ENCODE results near the gene ERBB4.
"Not testable (repeated sequence)": the region's sequence is repeated elsewhere in the genome, so short reads cannot be mapped to it uniquely, and the experiment has no call there.

Gene ERBB4

GRCh38 chr2:212242724-212243123 lies 295.9 kb downstream of the ERBB4 start:
- no peak overlapping the region for H3K4me3 ChIP-seq (ENCODE audit: low read depth, low read length)
- no peak for TF ChIP-seq CTCF (IDR thresholded peaks at IDR 0.05; ENCODE audit: borderline replicate concordance, insufficient read depth, low read depth, low read length)

- H3K4me3 ChIP-seq (ENCODE audit: low read depth, low read length): not testable (repeated sequence)
These were observed 300.4 kb downstream of the ERBB4 start for GRCh38 chr2:212238152-212238551.

- no peak overlapping the region for H3K4me3 ChIP-seq (ENCODE audit: low read depth, low read length)
- TF ChIP-seq CTCF (IDR thresholded peaks at IDR 0.05; ENCODE audit: borderline replicate concordance, insufficient read depth, low read depth, low read length): no peak
These were observed 301.1 kb downstream of the ERBB4 start for GRCh38 chr2:212237350-212238095.

- H3K4me3 ChIP-seq (ENCODE audit: low read depth, low read length): no peak overlapping the region
- no peak for TF ChIP-seq CTCF (IDR thresholded peaks at IDR 0.05; ENCODE audit: borderline replicate concordance, insufficient read depth, low read depth, low read length)
These were observed 309.8 kb downstream of the ERBB4 start for GRCh38 chr2:212228743-212229171.

GRCh38 chr2:212227755-212228154 lies 310.8 kb downstream of the ERBB4 start:
- H3K4me3 ChIP-seq (ENCODE audit: low read depth, low read length): no peak overlapping the region
- TF ChIP-seq CTCF (IDR thresholded peaks at IDR 0.05; ENCODE audit: borderline replicate concordance, insufficient read depth, low read depth, low read length): no peak

- H3K4me3 ChIP-seq (ENCODE audit: low read depth, low read length): no peak overlapping the region
- TF ChIP-seq CTCF (IDR thresholded peaks at IDR 0.05; ENCODE audit: borderline replicate concordance, insufficient read depth, low read depth, low read length): no peak
These were observed 312.5 kb downstream of the ERBB4 start for GRCh38 chr2:212226114-212226513.

GRCh38 chr2:212223696-212224095 lies 314.9 kb downstream of the ERBB4 start:
- H3K4me3 ChIP-seq (ENCODE audit: low read depth, low read length): no peak overlapping the region
- no peak for TF ChIP-seq CTCF (IDR thresholded peaks at IDR 0.05; ENCODE audit: borderline replicate concordance, insufficient read depth, low read depth, low read length)
